ENCODE measurements around the gene LMAN2. TPM values are rescaled to one million over a fixed set of nuclear protein-coding genes. Genes with fewer than 3 reads are reported as not detected.
"Not testable (repeated sequence)": the region's sequence is repeated elsewhere in the genome, so short reads cannot be mapped to it uniquely, and the experiment has no call there.

The LMAN2 gene
- total RNA-seq, 1 donor from 2014 or later: 155 TPM

DNA sequence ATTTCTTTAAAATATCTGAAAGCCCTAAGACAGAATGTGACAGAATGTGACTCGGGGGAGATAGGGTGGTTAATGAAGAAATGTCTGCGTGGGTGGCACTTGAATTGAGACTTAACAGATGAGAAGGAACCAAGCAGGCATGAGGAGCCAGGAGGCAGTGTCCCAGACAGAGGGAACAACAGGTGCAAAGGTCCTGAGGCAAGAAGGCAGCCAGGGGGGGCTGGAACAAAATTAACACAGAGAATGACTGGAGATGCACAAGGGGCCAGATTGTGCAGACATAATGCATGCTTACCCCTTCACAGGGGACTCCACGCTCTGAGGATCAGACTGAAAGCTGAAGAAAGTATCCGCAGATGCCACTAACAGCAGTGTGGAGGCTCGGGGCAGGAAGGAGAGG, 1.7 kb downstream of the LMAN2 start:
- DNase-seq (ENCODE audit: low read depth): no peak

GRCh38 chr5:177349362-177349647, 2.2 kb downstream of the LMAN2 start:
- no peak for DNase-seq (ENCODE audit: low read depth)

DNA sequence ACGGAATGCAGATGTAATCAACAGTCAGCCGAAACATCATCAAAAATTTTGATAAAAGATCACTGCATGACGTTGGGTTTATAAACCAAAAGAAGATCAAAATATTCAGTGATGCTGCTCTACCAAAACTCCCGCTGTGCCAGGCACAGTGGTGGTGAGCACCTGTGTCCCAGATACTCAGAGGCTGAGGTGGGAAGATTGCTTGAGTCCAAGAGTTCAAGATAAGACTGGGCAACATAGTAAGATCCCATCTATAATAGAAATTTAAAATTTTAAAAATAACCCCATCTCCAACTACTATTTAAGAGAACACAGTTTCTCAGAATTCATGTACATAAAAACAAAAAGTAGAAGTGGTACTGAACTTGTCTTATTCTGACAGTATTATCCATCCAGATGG, 3.8 kb downstream of the LMAN2 start:
- no peak for DNase-seq (ENCODE audit: low read depth)

GRCh38 chr5:177346820-177347219, 4.6 kb downstream of the LMAN2 start:
- DNase-seq (ENCODE audit: low read depth): no peak

- no peak for DNase-seq (ENCODE audit: low read depth)
Measured at GRCh38 chr5:177344891-177345290, 6.6 kb downstream of the LMAN2 start.

DNA sequence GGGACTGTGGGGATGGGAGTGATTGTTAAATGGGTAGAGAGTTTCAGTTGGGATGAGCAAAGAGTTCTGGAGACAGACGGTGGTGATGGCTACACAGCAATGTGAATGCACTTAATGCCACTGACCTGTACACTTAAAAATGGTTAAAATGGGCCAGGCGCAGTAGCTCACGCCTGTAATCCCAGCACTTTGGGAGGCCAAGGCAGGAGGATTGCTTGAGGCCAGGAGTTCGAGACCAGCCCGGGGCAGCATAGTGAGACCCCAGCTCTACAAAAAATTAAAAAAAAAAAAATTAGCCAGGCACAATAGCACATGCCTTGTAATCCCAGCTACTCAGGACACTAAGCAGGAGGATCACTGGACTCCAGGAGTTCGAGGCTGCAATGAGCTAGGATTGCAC, 7.7 kb downstream of the LMAN2 start:
- no peak for DNase-seq (ENCODE audit: low read depth)

- not testable (repeated sequence) for DNase-seq (ENCODE audit: low read depth)
Measured at GRCh38 chr5:177343000-177343399, 8.5 kb downstream of the LMAN2 start.

DNA sequence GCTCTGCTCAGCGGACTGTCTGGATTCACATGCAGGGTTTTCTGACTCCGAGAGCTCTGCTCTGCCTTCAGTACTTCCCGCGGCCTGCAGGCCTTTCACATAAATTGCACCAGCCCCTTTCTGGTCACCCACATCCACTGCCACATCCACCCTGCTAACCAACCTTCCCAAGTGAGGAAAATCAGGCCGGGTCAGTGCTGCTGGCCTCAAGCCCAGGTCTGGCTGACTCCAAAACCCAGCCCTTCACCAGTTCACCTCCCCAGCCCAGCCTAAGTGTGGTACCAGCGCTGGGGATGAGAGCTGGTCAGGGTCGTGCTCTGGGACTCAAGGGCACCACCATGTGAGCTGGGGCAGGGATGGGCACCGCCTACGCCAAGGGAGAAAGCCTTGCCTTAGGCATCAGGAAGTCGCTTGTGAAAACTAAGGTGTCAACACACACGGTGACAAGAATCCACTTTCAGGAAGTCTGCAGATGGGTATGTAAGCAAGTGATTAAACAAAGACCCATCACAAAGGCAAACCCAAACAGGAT, 12.3 kb downstream of the LMAN2 start:
- no peak for DNase-seq (ENCODE audit: low read depth)

- DNase-seq (ENCODE audit: low read depth): no peak
Measured at GRCh38 chr5:177338251-177339106, 13.0 kb downstream of the LMAN2 start.

- no peak for DNase-seq (ENCODE audit: low read depth)
Measured at GRCh38 chr5:177336603-177337494, 14.6 kb downstream of the LMAN2 start.

GRCh38 chr5:177336112-177336511, 15.4 kb downstream of the LMAN2 start:
- peak; percentile 34 for DNase-seq (ENCODE audit: low read depth)

- peak; percentile 40 for DNase-seq (ENCODE audit: low read depth)
Measured at GRCh38 chr5:177335701-177336065, 15.8 kb downstream of the LMAN2 start.

DNA sequence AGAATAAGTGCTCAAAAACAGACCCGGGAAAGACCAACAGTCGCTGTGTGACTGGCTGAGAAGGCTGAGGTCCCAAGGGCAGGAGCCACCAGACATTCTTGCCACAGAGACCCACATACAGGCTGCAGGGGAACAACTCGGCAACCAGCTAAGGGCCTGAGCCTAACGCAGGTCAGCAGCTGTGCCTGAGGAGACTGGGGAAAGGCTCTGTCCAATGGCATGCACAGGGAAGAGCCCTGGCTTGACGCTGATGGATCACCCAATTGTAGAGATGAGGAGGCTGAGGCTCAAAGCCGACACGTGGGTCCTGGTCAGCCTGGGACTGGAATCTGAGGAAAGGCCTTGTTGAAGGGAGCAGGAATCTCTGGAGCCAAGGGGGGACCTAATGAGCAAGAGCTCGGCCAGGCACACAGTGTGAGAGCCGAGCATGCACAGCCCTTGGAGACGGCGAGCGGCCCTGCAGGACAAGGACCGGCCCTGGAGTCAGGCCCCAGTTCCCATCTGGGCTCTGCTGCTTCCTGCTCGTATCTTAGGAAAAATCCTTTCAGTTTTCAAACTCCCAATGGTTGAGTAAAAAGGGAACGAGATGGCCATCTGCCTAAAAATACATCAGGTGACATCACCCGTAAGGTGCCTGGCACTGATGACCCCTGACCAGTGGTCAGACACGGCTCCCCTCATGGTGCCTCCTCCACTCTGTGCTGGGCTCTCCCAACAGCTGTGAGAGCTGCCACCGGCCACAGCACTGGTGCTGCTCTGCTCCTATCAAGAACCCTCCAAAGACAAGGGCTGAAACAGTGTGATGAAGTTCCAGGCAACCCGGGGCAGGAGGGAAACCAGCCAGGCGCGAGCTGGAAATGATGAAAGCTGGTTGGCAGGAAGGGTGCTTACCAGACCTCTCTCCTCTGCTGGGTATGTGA, 16.4 kb downstream of the LMAN2 start:
- peak; percentile 40 for DNase-seq (ENCODE audit: low read depth)

- peak; percentile 51 for DNase-seq (ENCODE audit: low read depth)
Measured at GRCh38 chr5:177334155-177334551, 17.3 kb downstream of the LMAN2 start.

DNA sequence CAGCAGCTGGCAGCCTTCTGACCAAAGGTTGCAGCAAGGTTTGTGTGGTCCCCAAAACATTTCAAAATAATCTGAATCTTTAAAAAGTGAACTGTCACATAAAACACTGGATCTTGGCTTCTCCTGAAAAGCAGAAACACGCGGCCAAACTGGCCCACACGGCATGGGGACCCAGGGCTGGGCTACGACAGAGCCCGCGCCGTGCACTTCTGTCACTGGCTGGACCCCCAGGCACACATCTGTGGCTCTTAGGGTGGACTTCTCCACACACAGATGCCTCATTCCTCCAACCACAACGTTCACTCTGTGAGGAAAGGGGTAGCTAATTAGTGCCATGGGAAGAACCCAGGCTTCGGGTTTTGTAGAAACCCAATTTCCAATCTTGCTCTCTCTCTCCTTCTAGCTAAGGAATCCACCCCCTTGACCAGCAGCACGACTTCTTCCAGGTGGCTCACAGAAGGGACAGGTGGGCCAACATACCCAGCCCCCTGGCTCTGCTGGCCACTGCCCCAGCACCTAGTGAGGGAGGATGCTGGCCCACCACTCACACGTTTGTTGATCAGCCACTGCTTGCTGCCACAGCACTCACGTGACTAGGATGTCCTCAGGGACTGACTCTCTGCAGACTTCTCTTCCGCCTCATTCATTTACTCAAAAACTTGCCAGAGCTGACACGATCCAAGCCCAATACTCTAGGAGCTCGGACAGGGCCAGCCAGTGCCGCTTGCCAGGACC, 17.9 kb downstream of the LMAN2 start:
- no peak for DNase-seq (ENCODE audit: low read depth)

- DNase-seq (ENCODE audit: low read depth): no peak
Measured at GRCh38 chr5:177332896-177333260, 18.6 kb downstream of the LMAN2 start.

- no peak for DNase-seq (ENCODE audit: low read depth)
Measured at GRCh38 chr5:177332031-177332895, 19.2 kb downstream of the LMAN2 start.

DNA sequence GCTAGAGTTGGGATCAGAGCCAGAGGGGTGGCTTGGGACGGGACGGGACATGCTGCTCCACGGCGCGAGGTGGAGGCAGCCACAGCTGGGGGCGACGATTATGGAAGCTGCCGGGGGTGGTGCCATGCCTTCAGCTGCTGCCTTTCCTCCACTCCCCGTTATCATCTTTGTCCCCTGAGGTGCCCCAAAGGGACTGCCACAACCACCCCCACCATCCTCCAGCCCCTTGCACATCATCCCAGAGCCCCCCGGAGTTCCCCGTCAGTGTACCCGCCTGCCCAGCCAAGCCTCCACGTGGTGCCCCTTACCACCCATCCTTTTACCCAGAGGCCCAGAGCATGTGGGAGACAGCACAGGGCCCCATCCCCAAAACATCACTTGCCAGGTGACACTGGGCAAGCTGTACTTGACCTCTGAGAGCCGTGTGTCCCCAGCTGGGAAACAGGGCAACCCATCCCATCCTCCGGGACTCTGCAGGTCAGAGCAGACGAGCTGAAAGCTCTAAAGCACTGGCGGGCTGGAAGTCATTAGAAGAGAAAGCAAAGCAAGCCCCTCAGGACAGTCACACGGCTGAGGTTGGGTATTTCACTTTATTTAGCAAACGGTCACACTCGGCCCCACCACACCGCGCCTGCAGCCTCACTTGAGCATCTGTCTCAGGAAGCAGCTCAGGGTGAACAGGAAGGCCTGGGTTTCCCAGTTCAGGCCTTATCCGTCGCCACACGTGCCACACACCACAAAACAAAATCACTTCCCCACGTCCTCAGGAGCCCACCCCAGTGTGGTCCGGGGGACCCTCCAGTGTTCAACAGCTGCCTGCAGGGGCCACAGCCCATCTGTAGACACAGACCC, 20.3 kb downstream of the LMAN2 start:
- DNase-seq (ENCODE audit: low read depth): no peak

- DNase-seq (ENCODE audit: low read depth): no peak
Measured at GRCh38 chr5:177329883-177330282, 21.6 kb downstream of the LMAN2 start.

Measured in myocyte (in vitro differentiated cells).